ENCODE results near the gene IGFBP5. TPM values are rescaled to one million over a fixed set of nuclear protein-coding genes. Genes with fewer than 3 reads are reported as not detected.

Gene IGFBP5
- total and polyA plus RNA-seq, 9 of the 15 experiments (the other 6 are each of a cell fraction or from before 2014, with no cell fraction given), result 0.01 to 1.9 (median 0.03) TPM; not detected in 6

DNA sequence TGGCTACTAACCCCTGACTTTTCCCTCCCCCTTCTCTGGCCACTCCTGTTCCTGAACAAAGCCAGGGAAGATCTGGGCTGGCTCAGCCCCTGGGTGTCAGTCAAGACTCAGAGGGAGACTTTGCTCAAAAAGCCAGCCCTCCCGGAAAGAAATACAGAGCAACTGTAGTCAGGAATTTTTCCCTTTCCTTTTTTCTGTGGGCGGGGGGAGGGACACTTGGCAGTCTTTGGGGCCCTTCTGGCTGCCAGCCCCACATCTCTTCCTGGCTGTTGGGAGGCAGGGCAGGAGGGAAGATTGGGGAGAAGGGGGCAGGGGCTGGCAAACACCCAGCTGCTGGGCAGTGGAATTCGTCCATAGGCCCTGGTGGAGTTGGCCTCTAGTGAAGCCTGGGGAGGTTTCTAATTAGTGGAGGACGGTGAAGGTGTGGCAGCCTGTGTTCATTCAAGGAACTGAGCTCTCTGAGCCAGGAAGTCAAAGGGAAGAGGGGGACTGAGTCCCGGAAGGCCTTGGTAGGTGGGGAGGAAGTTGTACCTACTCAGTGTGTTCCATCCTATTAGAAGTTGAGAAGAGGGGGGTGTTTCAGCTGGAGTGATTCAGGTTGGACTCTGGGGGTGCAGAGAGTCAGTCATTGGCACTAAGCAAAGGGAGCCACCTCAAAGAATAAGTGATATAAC, 51.2 kb downstream of the IGFBP5 start:
- CTCF ChIA-PET (ENCODE audit: low intra/inter-chr PET ratio), result no interaction called here
- Histone ChIP-seq H4K20me1 (replicated peaks; ENCODE audit: control insufficient read depth, insufficient read depth, low read length) (no peaks in the 10 kb centered on the region), H3K9me3 (replicated peaks; ENCODE audit: control insufficient read depth, insufficient read depth, low read depth, low read length) (no peaks in the 10 kb centered on the region; the same call in 1 of the 2 replicates), H3K9ac (ENCODE audit: insufficient read depth in 1 of 2, low read depth in 2 of 2, low read length in 2 of 2) (no peak overlapping the region), H3K36me3 (ENCODE audit: control insufficient read depth, insufficient read depth, low read length) (no peaks in the 10 kb centered on the region), H3K4me3 (no peak overlapping the region), H3K79me2 (ENCODE audit: control insufficient read depth, insufficient read depth, low read length) (no peaks in the 10 kb centered on the region), H3K27me3 (ENCODE audit: control insufficient read depth in 2 of 2, insufficient read depth in 2 of 2, low read length in 2 of 2) (peaks cover 0 to 30% of the 10 kb centered on the region in 2 experiments; a peak in 3 of 5 replicates), H3K9me1 (ENCODE audit: control insufficient read depth, insufficient read depth, low read length) (no peaks in the 10 kb centered on the region), H3K4me1 (replicated peaks in 1 of 2; ENCODE audit: control insufficient read depth in 2 of 2, insufficient read depth in 2 of 2, low read length in 2 of 2) (no peaks in the 10 kb centered on the region), H2AFZ (ENCODE audit: low read depth, low read length) (no peak overlapping the region), H3K4me2 (ENCODE audit: insufficient read depth, low read length) (no peak overlapping the region), H3K27ac (ENCODE audit: extremely low read depth, low read depth, low read length) (no peak overlapping the region)
- ATAC-seq (no peak), FAIRE-seq (no peak), DNase-seq (ENCODE audit: extremely low read depth in 1 of 4, low spot score in 3 of 4) (no peak)
- TF ChIP-seq, protein P1, sequence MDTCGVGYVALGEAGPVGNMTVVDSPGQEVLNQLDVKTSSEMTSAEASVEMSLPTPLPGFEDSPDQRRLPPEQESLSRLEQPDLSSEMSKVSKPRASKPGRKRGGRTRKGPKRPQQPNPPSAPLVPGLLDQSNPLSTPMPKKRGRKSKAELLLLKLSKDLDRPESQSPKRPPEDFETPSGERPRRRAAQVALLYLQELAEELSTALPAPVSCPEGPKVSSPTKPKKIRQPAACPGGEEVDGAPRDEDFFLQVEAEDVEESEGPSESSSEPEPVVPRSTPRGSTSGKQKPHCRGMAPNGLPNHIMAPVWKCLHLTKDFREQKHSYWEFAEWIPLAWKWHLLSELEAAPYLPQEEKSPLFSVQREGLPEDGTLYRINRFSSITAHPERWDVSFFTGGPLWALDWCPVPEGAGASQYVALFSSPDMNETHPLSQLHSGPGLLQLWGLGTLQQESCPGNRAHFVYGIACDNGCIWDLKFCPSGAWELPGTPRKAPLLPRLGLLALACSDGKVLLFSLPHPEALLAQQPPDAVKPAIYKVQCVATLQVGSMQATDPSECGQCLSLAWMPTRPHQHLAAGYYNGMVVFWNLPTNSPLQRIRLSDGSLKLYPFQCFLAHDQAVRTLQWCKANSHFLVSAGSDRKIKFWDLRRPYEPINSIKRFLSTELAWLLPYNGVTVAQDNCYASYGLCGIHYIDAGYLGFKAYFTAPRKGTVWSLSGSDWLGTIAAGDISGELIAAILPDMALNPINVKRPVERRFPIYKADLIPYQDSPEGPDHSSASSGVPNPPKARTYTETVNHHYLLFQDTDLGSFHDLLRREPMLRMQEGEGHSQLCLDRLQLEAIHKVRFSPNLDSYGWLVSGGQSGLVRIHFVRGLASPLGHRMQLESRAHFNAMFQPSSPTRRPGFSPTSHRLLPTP (IDR thresholded peaks at IDR 0.05; ENCODE audit: borderline replicate concordance, extremely low read depth, insufficient read length), result no peak
- no peak for TF ChIP-seq ZNF584 (CRISPR knock-in tag; IDR thresholded peaks at IDR 0.05; ENCODE audit: low read depth)
- no peak for TF ChIP-seq HNRNPH1 (optimal IDR thresholded peaks at IDR 0.05; ENCODE audit: low read depth, low read length)
- TF ChIP-seq ZNF354B (CRISPR knock-in tag; IDR thresholded peaks at IDR 0.05), result no peak
- TF ChIP-seq MEIS2 (IDR thresholded peaks at IDR 0.05; ENCODE audit: partially characterized antibody), result no peak
- TF ChIP-seq DNMT1 (IDR thresholded peaks at IDR 0.05), result no peak
- TF ChIP-seq GTF2E2 (tag; IDR thresholded peaks at IDR 0.05), result no peak
- TF ChIP-seq PYGO2 (tag; IDR thresholded peaks at IDR 0.05), result no peak
- TF ChIP-seq FOSL1 (tag; conservative IDR thresholded peaks at IDR 0.05), result no peak
- TF ChIP-seq, protein P2, sequence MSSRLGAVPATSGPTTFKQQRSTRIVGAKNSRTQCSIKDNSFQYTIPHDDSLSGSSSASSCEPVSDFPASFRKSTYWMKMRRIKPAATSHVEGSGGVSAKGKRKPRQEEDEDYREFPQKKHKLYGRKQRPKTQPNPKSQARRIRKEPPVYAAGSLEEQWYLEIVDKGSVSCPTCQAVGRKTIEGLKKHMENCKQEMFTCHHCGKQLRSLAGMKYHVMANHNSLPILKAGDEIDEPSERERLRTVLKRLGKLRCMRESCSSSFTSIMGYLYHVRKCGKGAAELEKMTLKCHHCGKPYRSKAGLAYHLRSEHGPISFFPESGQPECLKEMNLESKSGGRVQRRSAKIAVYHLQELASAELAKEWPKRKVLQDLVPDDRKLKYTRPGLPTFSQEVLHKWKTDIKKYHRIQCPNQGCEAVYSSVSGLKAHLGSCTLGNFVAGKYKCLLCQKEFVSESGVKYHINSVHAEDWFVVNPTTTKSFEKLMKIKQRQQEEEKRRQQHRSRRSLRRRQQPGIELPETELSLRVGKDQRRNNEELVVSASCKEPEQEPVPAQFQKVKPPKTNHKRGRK (tag; IDR thresholded peaks at IDR 0.05), result no peak
- TF ChIP-seq HMG20A (CRISPR knock-in tag; conservative IDR thresholded peaks at IDR 0.05), result no peak
- TF ChIP-seq ZNF444 (CRISPR knock-in tag; IDR thresholded peaks at IDR 0.05), result no peak
- TF ChIP-seq SMAD1 (IDR thresholded peaks at IDR 0.05; ENCODE audit: low read depth, low read length, partially characterized antibody), result no peak
- no peak for TF ChIP-seq YY1 (IDR thresholded peaks at IDR 0.05; ENCODE audit: borderline replicate concordance in 1 of 3, control insufficient read depth in 1 of 3, extremely low read depth in 1 of 3, insufficient read depth in 3 of 3, insufficient read length in 1 of 3, insufficient replicate concordance in 2 of 3, low read depth in 1 of 3, low read length in 2 of 3)
- POLR2A ChIA-PET, result no interaction called here
- no TSS peak for BruUV-seq (replicated peaks)
- in situ Hi-C loops (cut with MboI), result no loop called here
- WGBS (ENCODE audit: insufficient coverage, low coverage, missing lambda C conversion rate), result 4% methylated on average over 3 of the region's 5 CpGs
- intact Hi-C loops (cut with micrococcal nuclease), result no loop called here

Data from K562 (cell line).